WTC11 (cell line): ENCODE data around the gene PFKP. TPM values are rescaled to one million over a fixed set of nuclear protein-coding genes. Genes with fewer than 3 reads are reported as not detected.

Source experiments
- ATAC-seq: fragments of 200-7000 bp; cut with Tn5 transposase; 2 replicates; pipeline ENCODE4 v1.10.0; 2021; ENCODE audit warnings: mild to moderate bottlenecking, moderate library complexity
- CTCF ChIA-PET: fragments of 300-600 bp; sonication (Branson Sonifier 250); formaldehyde crosslinking; loops from one replicate; lab custom pipeline; 2021; ENCODE audit warnings: antibody characterized with exemption; lab: Charles Lee
- POLR2A ChIA-PET: fragments of 350-600 bp; sonication (Branson Sonifier 250); formaldehyde crosslinking; loops from one replicate; lab custom pipeline; 2021; ENCODE audit warnings: antibody characterized with exemption; lab: Charles Lee
- DNase-seq: peaks from one replicate; pipeline ENCODE4 v3.0.0; 2021; ENCODE audit warnings: low spot score
- H3K27ac Mint-ChIP-seq: 2 replicates; pipeline ENCODE4 v1.8.0; 2021; ENCODE audit warnings: mixed read lengths
- H3K27me3 Mint-ChIP-seq: 2 replicates; pipeline ENCODE4 v1.8.0; 2021; ENCODE audit warnings: low read depth, mild to moderate bottlenecking, moderate library complexity, mixed read lengths
- H3K36me3 Mint-ChIP-seq: 2 replicates; pipeline ENCODE4 v1.8.0; 2021; ENCODE audit warnings: mixed read lengths
- H3K4me1 Mint-ChIP-seq: 2 replicates; pipeline ENCODE4 v1.8.0; 2022; ENCODE audit warnings: mixed read lengths
- H3K4me3 Mint-ChIP-seq: 2 replicates; pipeline ENCODE4 v1.8.0; 2021; ENCODE audit warnings: mild to moderate bottlenecking, moderate library complexity, mixed read lengths
- H3K9me3 Mint-ChIP-seq: 2 replicates; pipeline ENCODE4 v1.8.0; 2021; ENCODE audit warnings: mixed read lengths
- ATF1 ChIP-seq: sonication (generic); formaldehyde crosslinking; IDR thresholded peaks from 2 replicates; pipeline ENCODE4 v1.8.1; 2023; ENCODE audit warnings: mild to moderate bottlenecking, moderate library complexity, missing genetic modification reagents
- CBFB ChIP-seq: sonication (generic); formaldehyde crosslinking; IDR thresholded peaks from 2 replicates; pipeline ENCODE4 v1.8.1; 2022; ENCODE audit warnings: mild to moderate bottlenecking, low read depth, missing genetic modification reagents
- CREM ChIP-seq: sonication (generic); formaldehyde crosslinking; IDR thresholded peaks from 2 replicates; pipeline ENCODE4 v1.8.1; 2022; ENCODE audit warnings: mild to moderate bottlenecking, missing genetic modification reagents, moderate library complexity
- E2F4 ChIP-seq: sonication (generic); formaldehyde crosslinking; IDR thresholded peaks from 2 replicates; pipeline ENCODE4 v1.8.1; 2022; ENCODE audit warnings: low read depth, mild to moderate bottlenecking, moderate library complexity, missing genetic modification reagents, borderline replicate concordance
- GRHL2 ChIP-seq: fragments of 250-450 bp; sonication (Bioruptor Pico); IDR thresholded peaks from 2 replicates; pipeline ENCODE4 v1.8.0; 2022; ENCODE audit warnings: mild to moderate bottlenecking, moderate library complexity; ENCODE audit not compliant: insufficient replicate concordance, severe bottlenecking
- GTF2I ChIP-seq: fragments of 250-450 bp; sonication (Bioruptor Pico); conservative IDR thresholded peaks from 2 replicates; pipeline ENCODE4 v1.4.0; 2021; ENCODE audit warnings: mild to moderate bottlenecking
- HMGA2 ChIP-seq: fragments of 250-450 bp; sonication (Bioruptor Pico); IDR thresholded peaks from 2 replicates; pipeline ENCODE4 v1.4.0; 2021; ENCODE audit warnings: mild to moderate bottlenecking, moderate library complexity
- IRF2 ChIP-seq: sonication (generic); formaldehyde crosslinking; IDR thresholded peaks from 2 replicates; pipeline ENCODE4 v1.8.0; 2022; ENCODE audit warnings: low read depth, missing genetic modification reagents, borderline replicate concordance
- NR1H2 ChIP-seq: sonication (generic); formaldehyde crosslinking; IDR thresholded peaks from 2 replicates; pipeline ENCODE4 v1.9.0; 2021; ENCODE audit warnings: mild to moderate bottlenecking, moderate library complexity, missing genetic modification reagents
- NR3C1 ChIP-seq: sonication (generic); formaldehyde crosslinking; conservative IDR thresholded peaks from 2 replicates; pipeline ENCODE4 v1.8.1; 2023; ENCODE audit warnings: low read depth, mild to moderate bottlenecking, missing genetic modification reagents
- RELA ChIP-seq: sonication (generic); formaldehyde crosslinking; IDR thresholded peaks from 2 replicates; pipeline ENCODE4 v1.8.1; 2022; ENCODE audit warnings: missing genetic modification reagents, mild to moderate bottlenecking, borderline replicate concordance
- SMAD3 ChIP-seq: sonication (generic); formaldehyde crosslinking; IDR thresholded peaks from 2 replicates; pipeline ENCODE4 v1.8.0; 2022; ENCODE audit warnings: missing genetic modification reagents, mild to moderate bottlenecking, borderline replicate concordance
- TCF7 ChIP-seq: sonication (generic); formaldehyde crosslinking; IDR thresholded peaks from 2 replicates; pipeline ENCODE4 v1.8.0; 2022; ENCODE audit warnings: mild to moderate bottlenecking, low read depth, missing genetic modification reagents, moderate library complexity
- ZNF219 ChIP-seq: sonication (generic); formaldehyde crosslinking; IDR thresholded peaks from 2 replicates; pipeline ENCODE4 v1.8.0; 2023; ENCODE audit warnings: missing genetic modification reagents, mild to moderate bottlenecking, borderline replicate concordance
- ZNF423 ChIP-seq: fragments of 250-450 bp; sonication (Bioruptor Pico); IDR thresholded peaks from 2 replicates; pipeline ENCODE4 v2.1.2; 2022; ENCODE audit warnings: mild to moderate bottlenecking, moderate library complexity
- total RNA-seq: library from RNA; stranded (reverse); gene quantifications from 3 replicates; pipeline ENCODE4 v1.2.3, GENCODE V29; 2021
- TF ChIP-seq, protein P1 (sequence below): fragments of 250-450 bp; sonication (Bioruptor Pico); IDR thresholded peaks from 2 replicates; pipeline ENCODE4 v1.9.0; 2021; ENCODE audit warnings: mild to moderate bottlenecking
- TF ChIP-seq, protein P2 (sequence below): sonication (generic); formaldehyde crosslinking; IDR thresholded peaks from 2 replicates; pipeline ENCODE4 v1.8.1; 2022; ENCODE audit warnings: mild to moderate bottlenecking, moderate library complexity, missing genetic modification reagents
- TF ChIP-seq, protein P3 (sequence below): sonication (generic); formaldehyde crosslinking; conservative IDR thresholded peaks from 2 replicates; pipeline ENCODE4 v1.8.1; 2022; ENCODE audit warnings: mild to moderate bottlenecking, missing genetic modification reagents
- TF ChIP-seq, protein P4 (sequence below): fragments of 250-450 bp; sonication (Bioruptor Pico); IDR thresholded peaks from 2 replicates; pipeline ENCODE4 v2.1.2; 2022; ENCODE audit warnings: mild to moderate bottlenecking, moderate library complexity

The PFKP gene
- total RNA-seq, 1 experiment from 2014 or later, result 127 TPM

DNA sequence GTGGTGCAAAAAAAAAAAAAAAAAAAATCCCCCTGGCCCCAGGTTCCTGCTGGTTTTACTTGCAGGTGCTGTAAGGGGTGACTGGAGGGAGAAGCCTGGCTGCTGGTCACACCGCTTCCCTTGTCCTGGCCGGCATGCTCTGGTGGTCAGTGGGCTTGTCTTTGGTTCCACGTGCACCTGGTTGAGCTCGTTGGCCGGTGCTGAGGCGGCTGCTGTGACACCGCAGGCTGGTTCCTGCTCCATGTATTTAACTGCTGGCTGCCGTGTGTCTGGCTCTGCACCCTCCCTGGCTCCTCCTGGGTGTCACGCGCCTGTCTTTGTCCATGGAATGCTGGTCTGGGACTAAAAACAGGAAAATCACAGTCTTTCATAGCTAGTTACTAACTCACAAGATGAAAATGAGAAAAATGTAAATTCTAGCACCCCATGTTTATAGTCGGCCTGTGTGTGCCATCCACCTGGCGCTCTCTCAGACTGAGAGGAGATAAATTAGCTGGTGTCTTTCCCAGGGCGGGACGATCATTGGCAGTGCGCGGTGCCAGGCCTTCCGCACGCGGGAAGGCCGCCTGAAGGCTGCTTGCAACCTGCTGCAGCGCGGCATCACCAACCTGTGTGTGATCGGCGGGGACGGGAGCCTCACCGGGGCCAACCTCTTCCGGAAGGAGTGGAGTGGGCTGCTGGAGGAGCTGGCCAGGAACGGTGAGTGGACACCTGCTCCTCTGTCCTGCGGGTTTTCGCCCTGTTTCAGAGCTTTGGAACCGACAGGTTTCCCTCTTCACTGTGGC is 33.7 kb downstream of the PFKP start:
- DNase-seq, result no peak
- Mint-ChIP-seq H3K27ac (no peak overlapping the region; the same call in 1 of the 2 replicates), H3K27me3 (no peaks in the 10 kb centered on the region), H3K4me1 (peaks cover 19% of the 10 kb centered on the region), H3K9me3 (no peaks in the 10 kb centered on the region), H3K4me3 (no peak overlapping the region), H3K36me3 (peaks cover 60% of the 10 kb centered on the region)
- ChIA-PET CTCF (interaction anchor here (1.0 kb wide), 1 partner anchor 19 kb away, joined by 5 read pairs; no protein-coding TSS in a partner anchor), POLR2A (interaction anchor here (0.6 kb wide), 1 partner anchor 1279 kb away, joined by 6 read pairs; no protein-coding TSS in a partner anchor)
- TF ChIP-seq CBFB, result no peak
- TF ChIP-seq, protein P1, sequence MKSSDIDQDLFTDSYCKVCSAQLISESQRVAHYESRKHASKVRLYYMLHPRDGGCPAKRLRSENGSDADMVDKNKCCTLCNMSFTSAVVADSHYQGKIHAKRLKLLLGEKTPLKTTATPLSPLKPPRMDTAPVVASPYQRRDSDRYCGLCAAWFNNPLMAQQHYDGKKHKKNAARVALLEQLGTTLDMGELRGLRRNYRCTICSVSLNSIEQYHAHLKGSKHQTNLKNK (CRISPR knock-in tag), result no peak
- TF ChIP-seq SMAD3, result no peak
- no peak for TF ChIP-seq RELA (CRISPR knock-in tag)
- no peak for TF ChIP-seq TCF7 (CRISPR knock-in tag)
- TF ChIP-seq, protein P2, sequence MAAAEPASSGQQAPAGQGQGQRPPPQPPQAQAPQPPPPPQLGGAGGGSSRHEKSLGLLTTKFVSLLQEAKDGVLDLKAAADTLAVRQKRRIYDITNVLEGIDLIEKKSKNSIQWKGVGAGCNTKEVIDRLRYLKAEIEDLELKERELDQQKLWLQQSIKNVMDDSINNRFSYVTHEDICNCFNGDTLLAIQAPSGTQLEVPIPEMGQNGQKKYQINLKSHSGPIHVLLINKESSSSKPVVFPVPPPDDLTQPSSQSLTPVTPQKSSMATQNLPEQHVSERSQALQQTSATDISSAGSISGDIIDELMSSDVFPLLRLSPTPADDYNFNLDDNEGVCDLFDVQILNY, result no peak
- no peak for TF ChIP-seq ZNF219 (CRISPR knock-in tag)
- TF ChIP-seq CREM, result no peak
- ATAC-seq, result no peak

GRCh38 chr10:3102720-3103427 is 35.5 kb downstream of the PFKP start:
- peaks cover 69% of the 10 kb centered on the region for H3K36me3 Mint-ChIP-seq
- peak overlapping the region; percentile 95 for H3K27ac Mint-ChIP-seq
- ChIA-PET CTCF (no interaction called here), POLR2A (no interaction called here)
- H3K4me3 Mint-ChIP-seq, result no peak overlapping the region
- H3K9me3 Mint-ChIP-seq, result no peaks in the 10 kb centered on the region
- peak; percentile 25 for ATAC-seq
- peaks cover 16% of the 10 kb centered on the region for H3K4me1 Mint-ChIP-seq
- no peak for TF ChIP-seq E2F4 (CRISPR knock-in tag)
- no peak for TF ChIP-seq HMGA2
- TF ChIP-seq, protein P3, sequence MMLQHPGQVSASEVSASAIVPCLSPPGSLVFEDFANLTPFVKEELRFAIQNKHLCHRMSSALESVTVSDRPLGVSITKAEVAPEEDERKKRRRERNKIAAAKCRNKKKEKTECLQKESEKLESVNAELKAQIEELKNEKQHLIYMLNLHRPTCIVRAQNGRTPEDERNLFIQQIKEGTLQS, result no peak
- TF ChIP-seq IRF2, result no peak
- no peak for TF ChIP-seq ZNF423
- TF ChIP-seq GRHL2 (CRISPR knock-in tag), result no peak
- TF ChIP-seq NR3C1 (CRISPR knock-in tag), result no peak
- no peak for TF ChIP-seq ATF1 (CRISPR knock-in tag)
- no peak for TF ChIP-seq NR1H2 (CRISPR knock-in tag)
- TF ChIP-seq SMAD3, result no peak
- TF ChIP-seq, protein P4, sequence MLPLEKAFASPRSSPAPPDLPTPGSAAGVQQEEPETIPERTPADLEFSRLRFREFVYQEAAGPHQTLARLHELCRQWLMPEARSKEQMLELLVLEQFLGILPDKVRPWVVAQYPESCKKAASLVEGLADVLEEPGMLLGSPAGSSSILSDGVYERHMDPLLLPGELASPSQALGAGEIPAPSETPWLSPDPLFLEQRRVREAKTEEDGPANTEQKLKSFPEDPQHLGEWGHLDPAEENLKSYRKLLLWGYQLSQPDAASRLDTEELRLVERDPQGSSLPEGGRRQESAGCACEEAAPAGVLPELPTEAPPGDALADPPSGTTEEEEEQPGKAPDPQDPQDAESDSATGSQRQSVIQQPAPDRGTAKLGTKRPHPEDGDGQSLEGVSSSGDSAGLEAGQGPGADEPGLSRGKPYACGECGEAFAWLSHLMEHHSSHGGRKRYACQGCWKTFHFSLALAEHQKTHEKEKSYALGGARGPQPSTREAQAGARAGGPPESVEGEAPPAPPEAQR (CRISPR knock-in tag), result no peak
- TF ChIP-seq GTF2I, result no peak
- DNase-seq, result no peak
- H3K27me3 Mint-ChIP-seq, result no peaks in the 10 kb centered on the region
